K562 (cell line): ENCODE data around the gene OSBPL7. TPM values are rescaled to one million over a fixed set of nuclear protein-coding genes. Genes with fewer than 3 reads are reported as not detected.

Experiments used
- ATF7 ChIP-seq: fragments of 450-650 bp; IDR thresholded peaks from 2 replicates; pipeline ENCODE4 v1.7.1; 2014; ENCODE audit warnings: mild to moderate bottlenecking, moderate library complexity
- C11orf30 ChIP-seq: fragments of 450-650 bp; IDR thresholded peaks from 2 replicates; pipeline ENCODE4 v1.6.1; 2016; ENCODE audit warnings: low read depth, mild to moderate bottlenecking
- CHCHD3 ChIP-seq: fragments of 250-450 bp; sonication (Bioruptor Pico); IDR thresholded peaks from 2 replicates; pipeline ENCODE4 v2.1.2; 2022; ENCODE audit warnings: mild to moderate bottlenecking
- CXXC5 ChIP-seq: fragments of 250-450 bp; sonication (Bioruptor Pico); IDR thresholded peaks from 2 replicates; pipeline ENCODE4 v1.8.0; 2022; ENCODE audit warnings: inconsistent platforms, mild to moderate bottlenecking, moderate library complexity
- E2F8 ChIP-seq: fragments of 450-650 bp; IDR thresholded peaks from 2 replicates; pipeline ENCODE4 v1.7.1; 2018; ENCODE audit warnings: mild to moderate bottlenecking, low read depth; ENCODE audit not compliant: partially characterized antibody
- ESRRB ChIP-seq: fragments of 250-450 bp; sonication (Bioruptor Pico); IDR thresholded peaks from 2 replicates; pipeline ENCODE4 v1.5.0; 2020; ENCODE audit warnings: mild to moderate bottlenecking, moderate library complexity, borderline replicate concordance
- ETS1 ChIP-seq: conservative IDR thresholded peaks from 2 replicates; pipeline ENCODE4 v1.6.1; 2011; ENCODE audit warnings: low read depth, mild to moderate bottlenecking, low read length; ENCODE audit not compliant: control insufficient read depth
- HDGF ChIP-seq: fragments of 450-650 bp; IDR thresholded peaks from 2 replicates; pipeline ENCODE4 v1.6.1; 2016
- MITF ChIP-seq: IDR thresholded peaks from 2 replicates; pipeline ENCODE4 v1.6.1; 2014; ENCODE audit warnings: antibody characterized with exemption
- NFIX ChIP-seq: fragments of 250-450 bp; sonication (Bioruptor Pico); IDR thresholded peaks from 2 replicates; pipeline ENCODE4 v1.4.0; 2020; ENCODE audit warnings: low read depth, mild to moderate bottlenecking, moderate library complexity
- RBFOX2 ChIP-seq: fragments of 200-400 bp; formaldehyde crosslinking; IDR thresholded peaks from 2 replicates; pipeline ENCODE4 v1.6.1; 2017; ENCODE audit warnings: low read depth, mild to moderate bottlenecking, low read length, moderate library complexity
- SMC3 ChIP-seq: conservative IDR thresholded peaks from 2 replicates; pipeline ENCODE4 v1.6.1; 2011; ENCODE audit warnings: low read depth, low read length, improper control_type of control experiment; ENCODE audit not compliant: insufficient read depth
- SRF ChIP-seq, 2 experiments: fragments of 250-450, 450-650 bp in 1 of 2; sonication (Bioruptor Pico) in 1 of 2; sonication (generic) in 1 of 2; formaldehyde crosslinking; IDR thresholded peaks; 2 replicates each; pipeline versions ENCODE4 v1.5.0 to v1.5.1; 2020 to 2022; ENCODE audit warnings: mild to moderate bottlenecking in 1 of 2, missing genetic modification reagents in 1 of 2
- TAF9B ChIP-seq: fragments of 450-650 bp; IDR thresholded peaks from 2 replicates; pipeline ENCODE4 v1.6.1; 2018; ENCODE audit warnings: mild to moderate bottlenecking; ENCODE audit not compliant: partially characterized antibody
- THRB ChIP-seq: fragments of 450-650 bp; formaldehyde crosslinking; conservative IDR thresholded peaks from 2 replicates; pipeline ENCODE4 v1.4.0; 2022; ENCODE audit warnings: mild to moderate bottlenecking, missing genetic modification characterization
- ZBTB49 ChIP-seq: sonication (generic); formaldehyde crosslinking; IDR thresholded peaks from 2 replicates; pipeline ENCODE4 v1.8.0; 2022; ENCODE audit warnings: missing genetic modification reagents, mild to moderate bottlenecking, borderline replicate concordance
- polyA plus RNA-seq, 8 experiments: library from polyadenylated mRNA; depleted of rRNA in 4 of 8; stranded (reverse) in 5 of 8; unstranded in 3 of 8; fragments of >200 nt; fragmentation: Nextera tagmentation in 2 of 8; fragmentation: Illumina TruSeq in 1 of 8; extraction: Ambion mirVana in 2 of 8; extraction: Trizol in 1 of 8; gene quantifications; 2 replicates each; pipeline versions ENCODE4 v1.2.1 to v1.2.3, GENCODE V29; 2011 to 2014; ENCODE audit warnings: inconsistent platforms in 1 of 8, missing spikeins in 1 of 8
- total RNA-seq, 7 experiments: library from RNA; depleted of rRNA in 6 of 7; stranded (reverse); fragments of >200 nt in 6 of 7; fragmentation: Illumina TruSeq in 2 of 7; extraction: Trizol in 2 of 7; gene quantifications; 2 replicates each; pipeline versions ENCODE4 v1.2.1 to v1.2.3, GENCODE V29; 2011 to 2021; ENCODE audit warnings: low replicate concordance in 1 of 7

The OSBPL7 gene
- total and polyA plus RNA-seq, 9 of the 15 experiments (the other 6 are each of a cell fraction or from before 2014, with no cell fraction given) = 0.32 to 11.9 (median 5.8) TPM

GRCh38 chr17:47831003-47831933 lies 9.7 kb upstream of the OSBPL7 start, which contains the start of the genes LRRC46 and MRPL10 (continued):
- TF ChIP-seq E2F8 (peak; percentile 33), SRF (CRISPR knock-in tag; IDR thresholded peaks at IDR 0.05) (no peak), TAF9B (peak; percentile 81), THRB (CRISPR knock-in tag) (0 out of 2 replicates have a peak, but pooled peaks have one; percentile 18), HDGF (no peak), NFIX (no peak), ATF7 (peak; percentile 59), ZBTB49 (peak; percentile 49; the same call in 1 of the 2 replicates), CHCHD3 (0 out of 2 replicates have a peak, but pooled peaks have one; percentile 69), SMC3 (no peak), MITF (0 out of 2 replicates have a peak, but pooled peaks have one; percentile 41), C11orf30 (peak; percentile 98), CXXC5 (CRISPR knock-in tag) (peak; percentile 69), ESRRB (no peak), RBFOX2 (peak; percentile 96), ETS1 (peak; percentile 66; the same call in 1 of the 2 replicates)
